ENCODE results near the gene ITGB8.

- TF ChIP-seq POLR2AphosphoS5 (IDR thresholded peaks at IDR 0.05; ENCODE audit: insufficient read depth in 1 of 2, low read depth in 1 of 2) (no peak), CTCF (IDR thresholded peaks at IDR 0.05) (no peak)
These were observed 118.5 kb downstream of the ITGB8 start for GRCh38 chr7:20449176-20449575.

Measured in vagina (tissue), 2 donors.